GM13976 (cell line): ENCODE measurements around the gene ZNF462.

Source experiments
- DNase-seq: peaks from one replicate; pipeline ENCODE4 v3.0.0; 2012; ENCODE audit warnings: low spot score
- CTCF ChIP-seq: IDR thresholded peaks from 2 replicates; pipeline ENCODE4 v1.5.1; 2012; ENCODE audit warnings: borderline replicate concordance, mild to moderate bottlenecking; ENCODE audit not compliant: insufficient read depth; ENCODE audit errors: extremely low read depth, missing control alignments, control extremely low read depth
- in situ Hi-C: fragments of 300-500 bp; cut with MboI; formaldehyde crosslinking; loops from one replicate; pipeline ENCODE4 v1.12.0; 2022; ENCODE audit warnings: low sequenced_read_pairs, mixed read lengths, inconsistent platforms; ENCODE audit not compliant: unreplicated experiment

Gene ZNF462

GRCh38 chr9:106920701-106921283, 57.8 kb downstream of the ZNF462 start:
- no peak for DNase-seq

GRCh38 chr9:106921341-106921899, 58.5 kb downstream of the ZNF462 start:
- in situ Hi-C loops: no loop called here
- DNase-seq: no peak
- no peak for TF ChIP-seq CTCF

More at GRCh38 chr9:106920701-106921283, 57.8 kb downstream of the ZNF462 start:
- TF ChIP-seq CTCF: no peak
- in situ Hi-C loops: no loop called here

GRCh38 chr9:106922026-106922425, 59.1 kb downstream of the ZNF462 start:
- no peak for DNase-seq
- TF ChIP-seq CTCF: no peak
- in situ Hi-C loops: no loop called here

- no peak for TF ChIP-seq CTCF
- no peak for DNase-seq
- in situ Hi-C loops: no loop called here
Measured at GRCh38 chr9:106925392-106925791, 62.4 kb downstream of the ZNF462 start.

GRCh38 chr9:106927916-106928315, 65.0 kb downstream of the ZNF462 start:
- no peak for TF ChIP-seq CTCF
- in situ Hi-C loops: no loop called here
- DNase-seq: no peak

GRCh38 chr9:106928350-106928749, 65.4 kb downstream of the ZNF462 start:
- no peak for DNase-seq
- TF ChIP-seq CTCF: no peak
- in situ Hi-C loops: no loop called here

GRCh38 chr9:106929471-106930177, 66.7 kb downstream of the ZNF462 start:
- no peak for TF ChIP-seq CTCF
- in situ Hi-C loops: no loop called here
- DNase-seq: no peak
